ENCODE data around the gene TMEM167B.

DNA sequence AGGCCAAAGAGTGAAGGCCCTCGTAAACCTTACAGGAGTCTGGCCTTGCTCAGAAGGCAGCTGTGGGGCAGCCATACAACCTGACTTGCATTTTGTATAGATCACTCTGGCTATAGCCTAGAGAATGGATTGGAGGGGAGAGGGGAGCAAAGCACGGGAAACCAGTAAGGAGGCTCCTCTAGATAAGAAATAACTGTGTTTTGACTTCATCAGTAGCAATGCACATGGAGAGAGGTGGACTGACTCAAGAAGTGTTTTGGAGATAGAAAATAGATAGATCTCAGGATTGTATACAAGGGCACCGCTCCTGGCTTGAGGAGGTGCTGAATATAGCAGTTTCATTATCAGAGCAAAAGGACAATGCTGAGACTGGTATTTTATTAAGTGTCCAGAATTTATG is 49.8 kb downstream of the TMEM167B start:
- TF ChIP-seq POLR2AphosphoS5 (IDR thresholded peaks at IDR 0.05; ENCODE audit: low read depth, low read length) (no peak), POLR2A (IDR thresholded peaks at IDR 0.05; ENCODE audit: low read depth, low read length) (no peak)
